GM20000 (cell line): ENCODE measurements around the gene RIMBP2.

Source experiments
- DNase-seq: peaks from one replicate; pipeline ENCODE4 v3.0.0; 2012; ENCODE audit warnings: low spot score
- CTCF ChIP-seq: IDR thresholded peaks from 2 replicates; pipeline ENCODE4 v1.5.1; 2012; ENCODE audit warnings: mild to moderate bottlenecking, control low read depth; ENCODE audit errors: extremely low read depth, missing control alignments

The RIMBP2 gene

GRCh38 chr12:130709971-130710732 lies 5.9 kb downstream of the RIMBP2 start:
- TF ChIP-seq CTCF = no peak
- DNase-seq = no peak

GRCh38 chr12:130709151-130709970 lies 6.7 kb downstream of the RIMBP2 start:
- no peak for DNase-seq
- TF ChIP-seq CTCF = no peak

GRCh38 chr12:130708648-130709047 lies 7.5 kb downstream of the RIMBP2 start:
- no peak for DNase-seq
- TF ChIP-seq CTCF = no peak

GRCh38 chr12:130707571-130707891 lies 8.6 kb downstream of the RIMBP2 start:
- DNase-seq = no peak
- no peak for TF ChIP-seq CTCF

- no peak for DNase-seq
Measured at GRCh38 chr12:130706885-130707570, 9.1 kb downstream of the RIMBP2 start.

GRCh38 chr12:130706311-130706710 lies 9.8 kb downstream of the RIMBP2 start:
- TF ChIP-seq CTCF = no peak
- DNase-seq = no peak

More at GRCh38 chr12:130706885-130707570, 9.1 kb downstream of the RIMBP2 start:
- TF ChIP-seq CTCF = no peak

GRCh38 chr12:130705178-130705822 lies 10.8 kb downstream of the RIMBP2 start:
- no peak for TF ChIP-seq CTCF
- no peak for DNase-seq
